NCI-H1417 treated with DMSO at 0.1 percent for 48 hours (cell line): ENCODE data around the gene SYNDIG1.

Experiments
- DNase-seq: peaks from one replicate; lab custom pipeline; 2025; lab: John Stamatoyannopoulos, UW

The SYNDIG1 gene

GRCh38 chr20:24674921-24675605, 205.6 kb downstream of the SYNDIG1 start:
- no peak for DNase-seq

GRCh38 chr20:24675651-24676352, 206.4 kb downstream of the SYNDIG1 start:
- DNase-seq: no peak

- no peak for DNase-seq
These were observed 207.0 kb downstream of the SYNDIG1 start for GRCh38 chr20:24676353-24676977.

GRCh38 chr20:24676978-24677370, 207.5 kb downstream of the SYNDIG1 start:
- DNase-seq: no peak

GRCh38 chr20:24677626-24678315, 208.3 kb downstream of the SYNDIG1 start:
- DNase-seq: no peak

GRCh38 chr20:24678351-24679106, 209.1 kb downstream of the SYNDIG1 start:
- no peak for DNase-seq

- no peak for DNase-seq
These were observed 210.1 kb downstream of the SYNDIG1 start for GRCh38 chr20:24679448-24680047.

- no peak for DNase-seq
These were observed 212.4 kb downstream of the SYNDIG1 start for GRCh38 chr20:24681634-24682495.

GRCh38 chr20:24682496-24682985, 213.1 kb downstream of the SYNDIG1 start:
- DNase-seq: no peak

- no peak for DNase-seq
These were observed 214.2 kb downstream of the SYNDIG1 start for GRCh38 chr20:24683676-24684075.

- DNase-seq: no peak
These were observed 215.0 kb downstream of the SYNDIG1 start for GRCh38 chr20:24684421-24684871.

GRCh38 chr20:24684956-24685691, 215.7 kb downstream of the SYNDIG1 start:
- DNase-seq: no peak

- no peak for DNase-seq
These were observed 216.3 kb downstream of the SYNDIG1 start for GRCh38 chr20:24685736-24686135.

- DNase-seq: no peak
These were observed 216.7 kb downstream of the SYNDIG1 start for GRCh38 chr20:24686156-24686555.

GRCh38 chr20:24690408-24690807, 221.0 kb downstream of the SYNDIG1 start:
- no peak for DNase-seq

- DNase-seq: no peak
These were observed 222.5 kb downstream of the SYNDIG1 start for GRCh38 chr20:24691901-24692351.

GRCh38 chr20:24692446-24693200, 223.2 kb downstream of the SYNDIG1 start:
- no peak for DNase-seq

GRCh38 chr20:24693466-24694156, 224.2 kb downstream of the SYNDIG1 start:
- DNase-seq: no peak
